Activated CD4-positive, alpha-beta T cell treated with anti-CD3 and anti-CD28 coated beads for 24 hours (primary cell): ENCODE results near the gene RPP25L.
A peak's percentile ranks its signal among the peaks of the same experiment; 100 is the strongest.

Experiments used
- DNase-seq, 2 donors: peaks; one replicate each; pipeline ENCODE4 v3.0.0-alpha.2; 2020; ENCODE audit warnings: low read depth in 2 of 2

The RPP25L gene

DNA sequence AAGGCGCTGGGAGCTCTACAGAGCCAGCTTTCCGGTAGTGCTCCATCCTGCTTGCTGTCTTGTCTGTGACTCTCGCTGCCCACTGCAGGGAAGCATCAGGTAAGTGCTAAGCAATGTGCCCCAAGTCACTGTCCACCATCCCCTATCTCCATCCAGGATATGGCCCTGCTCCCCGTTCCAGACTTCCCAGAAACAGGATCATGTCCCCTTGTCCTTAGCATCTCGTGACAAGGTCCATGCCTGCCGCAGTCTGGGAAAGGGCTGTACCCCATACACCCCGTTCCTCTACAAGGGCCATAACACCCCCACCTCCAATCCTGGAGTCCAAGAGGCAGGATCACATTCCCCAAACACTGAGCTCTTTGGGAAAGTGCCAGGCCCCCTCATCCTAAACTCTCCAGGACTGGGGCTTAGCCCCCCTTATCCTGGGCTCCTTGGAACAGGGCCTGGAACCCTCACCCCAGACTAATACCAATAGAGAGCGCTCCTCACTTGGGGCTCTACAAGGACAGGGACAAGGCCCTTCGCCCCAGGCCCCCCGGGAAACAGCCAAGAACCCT lies 566 bp downstream of the RPP25L start:
- DNase-seq, result no peak

GRCh38 chr9:34610434-34611206 lies 1.3 kb downstream of the RPP25L start:
- DNase-seq, result no peak

DNA sequence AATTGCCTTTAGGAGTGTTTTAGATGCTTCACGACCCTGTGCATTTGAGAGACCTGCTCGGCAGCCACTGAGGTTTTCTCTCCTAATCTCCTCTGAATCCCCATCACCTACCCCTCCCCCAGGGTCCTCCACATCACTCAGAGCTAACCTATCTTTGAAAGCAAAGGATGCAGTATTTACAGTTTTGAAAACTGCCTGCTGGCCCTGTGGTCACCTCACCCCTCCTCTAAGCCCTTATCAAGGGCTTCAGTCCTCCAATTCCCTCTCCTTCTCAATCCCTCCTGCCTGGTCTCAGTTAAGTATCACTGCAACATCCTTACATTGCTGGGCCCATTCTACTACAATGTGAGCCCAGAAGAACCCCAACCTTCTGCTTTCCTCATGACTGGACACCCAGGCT lies 4.6 kb downstream of the RPP25L start:
- DNase-seq, result no peak

GRCh38 chr9:34606905-34607304 lies 5.0 kb downstream of the RPP25L start:
- no peak for DNase-seq

- DNase-seq, result no peak
Measured at GRCh38 chr9:34606190-34606589, 5.7 kb downstream of the RPP25L start.

DNA sequence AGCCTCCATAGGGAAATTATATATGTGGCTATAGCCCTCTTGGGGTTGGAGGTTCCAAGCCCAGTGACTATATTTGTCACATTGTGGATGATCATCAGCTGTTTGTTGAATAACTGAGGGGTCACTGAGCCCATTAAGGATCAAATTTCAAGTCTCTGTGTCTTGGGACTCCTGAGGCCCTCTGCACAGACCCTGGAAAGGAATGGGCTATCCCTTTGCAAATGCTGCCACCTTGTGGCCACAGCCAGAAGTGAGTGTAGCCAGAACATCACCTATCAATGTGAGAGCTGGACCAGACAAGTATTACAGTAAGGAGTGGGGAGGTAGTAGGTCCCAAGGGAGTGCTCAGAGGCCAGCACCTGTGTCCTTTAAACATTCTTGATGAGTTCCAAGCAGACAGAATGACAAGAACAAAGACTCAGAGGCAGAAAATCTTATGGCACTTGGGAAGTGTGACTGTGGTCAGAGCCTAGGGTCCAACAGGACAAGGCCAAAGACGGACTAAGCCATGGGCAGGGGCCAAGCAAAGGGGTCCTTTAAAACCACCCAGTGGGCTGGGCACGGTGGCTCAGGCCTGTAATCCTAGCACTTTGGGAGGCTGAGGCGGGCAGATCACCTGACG lies 8.2 kb downstream of the RPP25L start:
- peak; percentile 69 to 71 for DNase-seq

GRCh38 chr9:34601937-34602573 lies 9.8 kb downstream of the RPP25L start:
- no peak for DNase-seq

DNA sequence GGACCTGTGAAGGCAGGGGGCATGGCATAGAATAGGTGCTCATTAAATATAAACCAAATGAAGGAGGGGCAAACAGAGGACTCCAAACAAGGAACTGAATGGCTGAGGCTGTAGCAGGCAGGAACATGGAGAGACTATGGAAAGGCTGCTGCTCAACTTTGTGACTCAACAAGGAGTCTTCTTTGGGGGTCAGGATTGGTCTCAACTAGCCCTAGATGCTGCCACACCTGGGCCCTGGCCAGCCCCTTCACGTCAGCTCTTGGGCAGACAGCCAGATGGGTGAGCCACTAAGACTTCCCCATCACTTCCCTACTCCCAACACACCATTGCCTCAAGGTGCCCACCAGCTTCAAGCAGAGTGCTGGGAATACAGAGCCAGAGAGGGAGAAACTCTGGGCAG lies 11.0 kb downstream of the RPP25L start:
- no peak for DNase-seq

DNA sequence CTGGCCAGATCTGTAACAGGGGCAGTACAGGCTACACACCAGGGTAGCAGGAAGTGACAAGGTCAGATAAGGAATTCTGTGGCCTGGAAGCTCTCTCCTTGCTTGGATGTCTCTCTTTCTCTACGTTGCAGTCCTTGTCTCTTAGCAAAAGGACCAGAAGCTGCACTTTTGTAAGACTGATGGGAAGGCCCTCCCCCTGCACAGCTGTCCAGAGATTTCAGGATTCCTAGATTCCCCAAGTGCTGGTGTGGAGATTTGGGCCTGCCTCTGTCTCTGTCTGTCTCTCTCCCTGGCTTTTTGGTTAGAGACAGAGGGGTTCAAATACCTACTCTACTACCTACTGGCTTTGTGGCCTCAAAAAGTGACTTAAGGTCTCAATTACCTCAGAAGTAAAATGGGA lies 12.4 kb downstream of the RPP25L start:
- DNase-seq, result no peak

GRCh38 chr9:34594177-34594576 lies 17.7 kb downstream of the RPP25L start:
- DNase-seq, result no peak

DNA sequence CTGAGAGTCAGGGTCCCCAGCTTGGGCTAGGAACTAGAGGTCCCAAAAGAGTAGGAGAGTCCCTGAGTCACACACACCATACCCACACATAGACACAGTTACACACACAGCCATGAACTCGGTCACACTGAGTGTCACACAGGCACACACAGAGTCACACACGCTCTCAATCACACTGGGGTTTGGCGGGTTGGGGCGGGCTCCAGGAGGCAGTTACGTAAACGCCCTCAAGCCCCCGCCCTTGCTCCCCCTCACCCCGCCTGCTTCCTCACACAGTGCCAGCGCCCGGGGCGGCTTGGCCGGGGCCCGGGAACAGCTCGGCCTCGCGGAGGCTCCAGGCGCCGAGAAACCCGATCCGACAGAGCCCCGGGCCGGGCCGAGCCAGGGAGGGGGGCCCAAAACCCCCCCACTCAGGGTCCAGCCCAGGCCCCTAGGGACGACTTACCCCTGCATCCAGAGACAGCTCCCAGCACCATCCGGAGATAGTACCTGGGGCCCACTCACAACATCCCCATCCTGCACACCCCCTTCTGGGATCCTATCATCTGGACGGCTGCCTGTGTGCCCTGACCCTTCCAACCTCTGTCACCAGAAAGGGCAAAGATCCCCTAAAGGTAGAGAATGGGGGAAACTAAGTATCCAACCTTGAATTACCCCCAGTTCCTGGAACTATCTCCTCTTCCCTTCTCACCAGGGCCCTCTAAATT lies 18.8 kb downstream of the RPP25L start:
- DNase-seq, result no peak

DNA sequence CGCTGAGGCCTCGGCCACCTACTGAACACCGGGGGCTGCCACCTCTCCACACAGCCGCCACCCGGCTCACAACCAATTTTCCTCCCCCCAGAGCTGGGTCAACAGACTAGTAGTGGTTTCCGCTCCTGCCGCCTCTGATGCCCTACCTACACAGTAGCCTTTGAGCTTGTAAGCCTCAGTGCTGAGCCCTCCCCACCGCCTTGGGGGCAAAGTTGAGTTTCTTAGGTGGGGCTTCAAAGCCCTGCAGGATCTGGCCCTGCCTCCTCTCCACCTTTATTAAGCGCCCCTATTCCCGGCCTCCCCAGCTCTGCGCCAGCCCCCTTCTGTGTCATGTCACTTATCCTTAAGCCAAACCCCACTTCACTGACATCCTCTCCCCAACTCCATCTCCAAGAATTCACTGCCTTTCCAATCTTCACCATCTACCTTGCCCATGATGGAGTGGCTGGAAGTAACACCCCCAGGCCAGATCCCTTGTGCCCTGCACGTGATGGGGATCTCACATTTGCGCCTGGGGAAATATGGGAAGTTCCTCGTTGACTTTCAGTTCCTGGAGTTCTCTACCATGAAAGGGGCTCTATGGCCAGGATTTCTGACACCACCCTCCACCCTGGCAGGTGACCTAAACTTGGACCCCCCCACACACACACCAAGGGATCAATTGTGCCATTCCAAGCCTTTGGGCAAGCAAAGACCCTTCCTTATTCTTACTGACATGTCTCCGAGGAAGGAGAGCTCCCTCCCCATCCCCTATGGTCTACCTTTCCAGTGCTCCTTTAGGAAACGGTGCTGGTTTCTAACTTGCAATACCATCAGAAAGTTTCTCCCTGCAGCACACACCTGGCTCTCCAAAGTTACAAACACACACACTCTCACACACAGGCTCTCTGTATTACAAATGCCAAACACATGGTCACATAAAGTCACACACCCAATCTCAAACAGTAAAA lies 19.7 kb downstream of the RPP25L start:
- DNase-seq, result no peak

DNA sequence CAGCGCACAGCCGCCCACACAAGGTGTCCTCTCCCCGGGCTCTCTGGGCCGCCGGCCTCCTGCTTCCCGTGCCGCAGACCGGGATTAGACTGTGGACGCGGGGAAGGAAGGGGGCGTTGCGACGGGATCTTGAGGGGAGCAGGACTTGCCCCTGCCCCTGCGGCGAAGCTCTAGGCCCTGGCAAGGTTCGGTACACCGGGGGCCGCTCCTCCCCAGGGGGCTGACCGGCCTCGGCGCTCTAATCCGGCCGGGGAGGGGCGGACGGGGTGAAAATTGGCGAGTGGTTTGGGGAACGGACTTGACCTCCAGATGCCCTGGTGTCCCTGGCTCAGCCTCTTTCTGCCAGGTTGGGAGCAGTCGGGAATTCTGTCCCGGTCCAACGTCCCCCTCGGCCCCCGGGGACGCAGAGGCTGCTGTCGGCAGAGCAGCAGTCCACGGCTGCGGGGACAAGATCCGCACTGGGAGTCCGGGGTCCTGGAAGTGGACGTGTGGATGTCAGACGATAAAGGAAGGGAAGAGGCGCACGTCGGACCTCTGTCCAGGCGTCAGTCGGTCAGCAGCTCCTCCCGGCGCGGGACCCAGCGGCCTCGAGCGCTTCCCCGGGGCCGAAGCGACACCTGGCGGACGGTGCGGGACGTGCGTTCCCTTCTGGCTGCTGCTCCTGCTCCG lies 20.5 kb downstream of the RPP25L start:
- peak; percentile 69 to 81 for DNase-seq

DNA sequence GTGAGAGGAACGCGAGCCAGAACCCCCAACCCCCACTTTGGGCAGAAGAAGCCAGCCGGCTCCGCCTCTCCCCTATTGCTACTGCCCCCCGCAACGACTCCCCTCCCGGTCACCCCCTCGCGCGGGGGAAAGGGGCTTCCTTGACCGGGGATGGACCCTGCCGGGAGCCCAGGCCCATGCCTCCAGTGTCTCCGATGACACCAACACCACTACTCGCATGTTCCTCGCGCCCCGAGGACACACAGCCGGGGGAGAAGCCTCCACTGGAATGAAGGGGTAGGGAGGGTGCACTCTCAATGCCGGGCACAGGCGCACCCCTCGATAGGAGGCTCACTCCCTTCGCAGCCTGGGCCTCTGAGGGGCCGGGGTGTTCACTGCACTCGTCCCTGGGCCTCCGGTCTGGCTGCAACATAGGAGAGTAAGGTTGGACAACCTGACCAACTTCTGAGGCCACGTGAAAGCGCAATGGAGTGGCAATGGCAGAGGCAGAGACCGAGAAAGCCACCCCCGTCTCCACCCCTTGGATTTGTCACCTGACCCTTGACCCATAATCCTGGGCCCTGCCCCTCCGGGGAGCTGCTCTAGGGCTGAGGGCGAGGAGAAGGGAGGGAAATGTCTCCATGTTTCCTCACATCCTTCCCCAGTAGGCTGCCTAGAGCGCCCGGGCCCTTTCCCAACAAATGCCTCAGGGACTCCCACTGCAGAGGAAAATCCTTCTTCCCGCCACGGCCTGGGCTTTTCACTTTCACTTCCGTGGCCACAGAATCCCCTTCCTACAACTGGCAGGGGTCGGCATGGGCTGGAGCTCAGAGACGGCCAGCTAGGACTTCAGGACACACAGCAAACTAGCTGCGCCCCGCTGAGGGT lies 21.3 kb downstream of the RPP25L start:
- DNase-seq, result no peak

DNA sequence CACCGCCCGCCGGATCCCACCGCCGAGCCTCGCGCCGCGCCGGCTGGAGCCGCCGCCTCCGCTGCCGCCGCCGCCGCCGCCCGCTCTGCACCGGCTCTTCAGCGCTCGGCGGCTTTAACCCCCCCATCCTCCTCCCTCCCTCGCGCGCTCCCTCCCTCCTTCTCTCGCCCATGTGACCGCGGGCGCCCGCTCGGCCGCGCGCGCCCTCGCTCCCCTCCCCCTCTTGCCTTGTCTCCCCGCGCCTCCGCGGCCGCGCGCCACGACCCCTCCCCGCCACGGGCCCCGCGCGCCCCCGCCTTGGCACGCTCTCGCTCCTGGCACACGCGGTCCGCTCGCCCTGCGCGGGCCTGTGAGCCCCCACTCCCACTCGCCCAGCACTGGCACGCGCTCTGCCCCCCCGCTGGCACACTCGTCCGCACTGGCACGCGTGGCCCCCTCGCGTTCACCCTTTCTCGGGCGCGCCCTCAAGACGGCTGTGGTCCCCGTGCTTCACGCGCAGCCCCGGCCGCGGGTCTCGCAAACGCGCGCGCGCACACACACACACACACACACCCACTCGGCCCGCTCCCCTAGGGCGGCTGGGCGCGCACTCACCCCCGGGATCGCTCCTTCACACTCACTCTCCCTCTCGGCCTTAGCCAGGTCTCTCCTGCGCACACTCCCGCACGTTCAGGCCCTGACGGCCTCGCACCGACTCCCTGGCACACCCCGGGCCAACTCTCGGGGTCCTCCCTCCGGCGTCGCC lies 22.1 kb downstream of the RPP25L start, which contains the start of gene CNTFR:
Gene CNTFR, minus strand, starts transcription at position 89 of the 745 bp plus-strand sequence. CDS start 20,743 bp downstream, outside the sequence.
- DNase-seq, result no peak

DNA sequence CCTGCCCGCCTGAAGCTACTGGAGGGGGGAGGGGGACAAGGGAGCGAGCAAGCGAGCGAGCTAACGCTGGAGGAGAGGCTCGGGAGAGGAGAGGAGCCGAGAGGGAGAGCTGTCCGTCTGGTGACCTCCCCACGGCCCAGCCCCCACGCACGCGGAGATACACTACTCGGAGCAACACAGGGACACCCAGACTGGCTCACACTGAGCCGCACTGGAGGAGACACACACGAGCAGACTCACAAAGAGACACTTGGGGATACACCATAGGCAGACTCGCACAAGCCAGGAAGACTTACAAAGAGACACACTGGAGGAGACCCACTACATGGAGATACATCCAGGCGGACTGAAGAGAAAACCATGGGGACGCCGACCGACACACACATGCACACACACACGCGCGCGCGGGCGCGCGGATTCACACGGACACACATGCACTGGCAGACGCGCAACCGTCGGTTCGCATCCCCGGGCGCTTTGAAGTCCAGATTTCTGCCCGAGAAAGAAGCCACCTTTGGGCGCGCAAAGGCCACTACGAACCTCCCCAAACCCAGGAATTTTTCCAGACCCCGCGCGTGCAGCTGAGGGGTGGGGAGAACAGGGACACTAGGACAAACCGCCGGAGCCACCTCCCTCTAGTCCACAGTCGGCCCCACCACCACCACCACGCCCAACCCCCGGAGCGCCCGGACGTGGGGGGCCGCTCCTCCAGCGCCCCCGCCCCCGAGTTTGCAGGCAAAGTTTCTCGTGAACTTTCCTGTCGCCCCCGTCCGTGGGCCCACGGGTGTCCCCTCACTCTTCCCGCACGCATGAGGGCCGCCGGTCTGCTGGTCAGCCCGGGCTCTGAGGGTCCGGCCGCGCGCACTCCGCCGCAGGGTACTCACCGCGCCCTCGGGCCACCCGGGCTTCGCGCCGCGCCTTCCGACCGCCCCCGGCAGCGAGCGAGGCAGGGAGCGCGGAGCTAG lies 22.9 kb downstream of the RPP25L start:
- no peak for DNase-seq

DNA sequence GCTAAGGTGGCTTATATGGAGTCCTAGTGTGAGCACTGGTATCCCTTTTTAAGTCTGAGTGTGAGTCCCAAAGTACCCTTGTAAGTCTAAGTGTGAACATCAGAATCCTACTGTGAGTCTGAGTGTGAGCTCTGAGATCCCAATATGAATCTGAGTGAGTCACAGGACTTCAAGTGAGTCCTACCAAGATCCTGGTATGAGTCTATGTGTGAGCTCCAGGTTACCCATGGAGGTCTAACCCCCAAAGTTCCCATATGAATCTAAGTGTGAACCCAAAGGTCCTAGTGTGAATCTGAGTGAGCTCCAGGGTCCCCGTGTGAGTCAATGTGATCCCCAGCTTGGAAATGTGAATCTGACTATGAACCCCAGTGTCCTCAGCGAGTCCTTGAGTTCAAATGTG lies 24.6 kb downstream of the RPP25L start:
- no peak for DNase-seq
